PC-9 (cell line): Measurements from ENCODE around the gene BASP1.

Experiments
- CTCF ChIP-seq: fragments of 200-600 bp; sonication (generic); conservative IDR thresholded peaks from 2 replicates; pipeline ENCODE4 v1.6.1; 2017; ENCODE audit warnings: mixed run types, antibody characterized with exemption, mild to moderate bottlenecking, moderate library complexity
- EZH2 ChIP-seq: fragments of 200-600 bp; sonication (generic); IDR thresholded peaks from 2 replicates; pipeline ENCODE4 v1.8.0; 2017; ENCODE audit warnings: antibody characterized with exemption, low read depth

GRCh38 chr5:17190242-17190778 is 27.1 kb upstream of the BASP1 start:
- peak; percentile 96 for TF ChIP-seq CTCF
- no peak for TF ChIP-seq EZH2
